Activated naive CD8-positive, alpha-beta T cell (primary cell): ENCODE measurements around the gene TRAPPC8.
"Not testable (repeated sequence)": the region's sequence is repeated elsewhere in the genome, so short reads cannot be mapped to it uniquely, and the experiment has no call there.

Experiments used
- H3K27ac Mint-ChIP-seq: one replicate; pipeline ENCODE4 v1.8.0; 2021; ENCODE audit warnings: mixed read lengths
- H3K27me3 Mint-ChIP-seq: one replicate; pipeline ENCODE4 v1.8.0; 2021; ENCODE audit warnings: mixed read lengths
- H3K36me3 Mint-ChIP-seq: one replicate; pipeline ENCODE4 v1.8.0; 2021; ENCODE audit warnings: mixed read lengths
- H3K4me1 Mint-ChIP-seq: one replicate; pipeline ENCODE4 v1.8.0; 2021; ENCODE audit warnings: low read depth, mixed read lengths
- H3K4me3 Mint-ChIP-seq: one replicate; pipeline ENCODE4 v1.8.0; 2021; ENCODE audit warnings: mild to moderate bottlenecking, mixed read lengths
- H3K9me3 Mint-ChIP-seq: one replicate; pipeline ENCODE4 v1.8.0; 2021; ENCODE audit warnings: low read depth, mixed read lengths

Gene TRAPPC8

GRCh38 chr18:31809049-31809448 is 133.9 kb downstream of the TRAPPC8 start:
- H3K27ac Mint-ChIP-seq, H3K4me1 Mint-ChIP-seq, H3K9me3 Mint-ChIP-seq, H3K4me3 Mint-ChIP-seq, H3K36me3 Mint-ChIP-seq, H3K27me3 Mint-ChIP-seq: not testable (repeated sequence)

- Mint-ChIP-seq H3K27me3 (no peaks in the 10 kb centered on the region), H3K4me1 (no peaks in the 10 kb centered on the region), H3K4me3 (no peak overlapping the region), H3K27ac (no peak overlapping the region), H3K36me3 (no peaks in the 10 kb centered on the region), H3K9me3 (no peaks in the 10 kb centered on the region)
These were observed 141.8 kb downstream of the TRAPPC8 start for GRCh38 chr18:31801078-31801477.

- not testable (repeated sequence) for H3K27me3 Mint-ChIP-seq, H3K4me3 Mint-ChIP-seq, H3K27ac Mint-ChIP-seq, H3K36me3 Mint-ChIP-seq, H3K9me3 Mint-ChIP-seq, H3K4me1 Mint-ChIP-seq
These were observed 143.7 kb downstream of the TRAPPC8 start for GRCh38 chr18:31799257-31799656.

GRCh38 chr18:31798399-31798798 is 144.5 kb downstream of the TRAPPC8 start:
- H3K27me3 Mint-ChIP-seq, result no peaks in the 10 kb centered on the region
- no peak overlapping the region for H3K27ac Mint-ChIP-seq
- H3K4me3 Mint-ChIP-seq, result no peak overlapping the region
- no peaks in the 10 kb centered on the region for H3K36me3 Mint-ChIP-seq
- H3K9me3 Mint-ChIP-seq, result no peaks in the 10 kb centered on the region
- no peaks in the 10 kb centered on the region for H3K4me1 Mint-ChIP-seq

- H3K27ac Mint-ChIP-seq, result no peak overlapping the region
- H3K4me3 Mint-ChIP-seq, result no peak overlapping the region
- no peaks in the 10 kb centered on the region for H3K4me1 Mint-ChIP-seq
These were observed 147.2 kb downstream of the TRAPPC8 start for GRCh38 chr18:31795747-31796146.

GRCh38 chr18:31793531-31793930 is 149.4 kb downstream of the TRAPPC8 start:
- Mint-ChIP-seq H3K4me3 (no peak overlapping the region), H3K36me3 (no peaks in the 10 kb centered on the region), H3K9me3 (no peaks in the 10 kb centered on the region), H3K4me1 (no peaks in the 10 kb centered on the region), H3K27me3 (no peaks in the 10 kb centered on the region), H3K27ac (no peak overlapping the region)

More at GRCh38 chr18:31795747-31796146, 147.2 kb downstream of the TRAPPC8 start:
- Mint-ChIP-seq H3K9me3 (no peaks in the 10 kb centered on the region), H3K27me3 (no peaks in the 10 kb centered on the region), H3K36me3 (no peaks in the 10 kb centered on the region)

- Mint-ChIP-seq H3K4me1 (no peaks in the 10 kb centered on the region), H3K27ac (no peak overlapping the region)
These were observed 150.4 kb downstream of the TRAPPC8 start for GRCh38 chr18:31792580-31792911.

GRCh38 chr18:31791817-31792579 is 150.9 kb downstream of the TRAPPC8 start:
- Mint-ChIP-seq H3K9me3 (no peaks in the 10 kb centered on the region), H3K27ac (no peak overlapping the region), H3K4me1 (no peaks in the 10 kb centered on the region), H3K4me3 (no peak overlapping the region), H3K27me3 (no peaks in the 10 kb centered on the region), H3K36me3 (no peaks in the 10 kb centered on the region)

More at GRCh38 chr18:31792580-31792911, 150.4 kb downstream of the TRAPPC8 start:
- Mint-ChIP-seq H3K36me3 (no peaks in the 10 kb centered on the region), H3K27me3 (no peaks in the 10 kb centered on the region), H3K9me3 (no peaks in the 10 kb centered on the region), H3K4me3 (no peak overlapping the region)

- no peaks in the 10 kb centered on the region for H3K9me3 Mint-ChIP-seq
- H3K27me3 Mint-ChIP-seq, result no peaks in the 10 kb centered on the region
- H3K4me1 Mint-ChIP-seq, result no peaks in the 10 kb centered on the region
- H3K4me3 Mint-ChIP-seq, result no peak overlapping the region
- no peaks in the 10 kb centered on the region for H3K36me3 Mint-ChIP-seq
- H3K27ac Mint-ChIP-seq, result no peak overlapping the region
These were observed 153.5 kb downstream of the TRAPPC8 start for GRCh38 chr18:31789409-31789808.

GRCh38 chr18:31783059-31783458 is 159.9 kb downstream of the TRAPPC8 start:
- H3K4me3 Mint-ChIP-seq, result no peak overlapping the region
- H3K36me3 Mint-ChIP-seq, result peaks cover 13% of the 10 kb centered on the region
- H3K27me3 Mint-ChIP-seq, result peaks cover 2% of the 10 kb centered on the region
- H3K27ac Mint-ChIP-seq, result no peak overlapping the region
- H3K4me1 Mint-ChIP-seq, result no peaks in the 10 kb centered on the region
- peaks cover 22% of the 10 kb centered on the region for H3K9me3 Mint-ChIP-seq
